HG03108 (cell line): Measurements from ENCODE around the gene EML1.

Experiments
- ATAC-seq: cut with Tn5 transposase; IDR thresholded peaks from one replicate; pipeline ENCODE4 v1.9.1; 2021; ENCODE audit warnings: moderate library complexity; ENCODE audit not compliant: unreplicated experiment

Gene EML1

DNA sequence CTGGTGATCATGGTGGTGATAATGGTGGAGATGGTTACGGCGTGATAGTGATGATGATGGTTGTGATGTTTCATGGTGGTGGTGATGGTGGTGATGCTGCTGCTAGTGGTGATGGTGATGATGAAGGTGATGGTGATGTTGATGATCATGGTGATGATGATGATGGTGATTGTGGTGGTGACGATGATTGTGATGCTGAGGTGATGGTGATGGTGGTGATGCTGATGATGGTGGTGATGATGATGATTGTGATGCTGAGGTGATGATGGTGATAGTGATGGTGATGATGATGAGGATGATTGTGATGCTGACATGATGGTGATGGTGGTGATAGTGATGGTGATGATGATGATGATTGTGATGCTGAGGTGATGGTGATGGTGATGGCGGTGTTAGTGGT is 158.8 kb downstream of the EML1 start:
- ATAC-seq = no peak

DNA sequence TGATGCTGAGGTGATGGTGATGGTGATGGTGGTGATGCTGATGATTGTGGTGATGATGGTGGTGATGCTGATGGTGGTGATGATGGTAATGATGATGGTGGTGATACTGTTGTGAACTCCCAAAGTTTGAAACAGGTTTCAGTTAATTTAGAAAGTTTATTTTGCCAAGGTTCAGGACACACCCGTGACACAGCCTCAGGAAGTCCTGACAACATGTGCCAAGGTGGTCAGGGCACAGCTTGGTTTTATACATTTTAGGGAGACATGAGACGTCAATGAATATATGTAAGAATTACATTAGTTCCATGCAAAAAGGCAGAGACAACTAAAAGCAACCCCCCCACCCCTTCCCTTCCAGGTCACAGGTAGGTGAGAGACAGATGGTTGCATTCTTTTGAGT is 159.2 kb downstream of the EML1 start:
- no peak for ATAC-seq

DNA sequence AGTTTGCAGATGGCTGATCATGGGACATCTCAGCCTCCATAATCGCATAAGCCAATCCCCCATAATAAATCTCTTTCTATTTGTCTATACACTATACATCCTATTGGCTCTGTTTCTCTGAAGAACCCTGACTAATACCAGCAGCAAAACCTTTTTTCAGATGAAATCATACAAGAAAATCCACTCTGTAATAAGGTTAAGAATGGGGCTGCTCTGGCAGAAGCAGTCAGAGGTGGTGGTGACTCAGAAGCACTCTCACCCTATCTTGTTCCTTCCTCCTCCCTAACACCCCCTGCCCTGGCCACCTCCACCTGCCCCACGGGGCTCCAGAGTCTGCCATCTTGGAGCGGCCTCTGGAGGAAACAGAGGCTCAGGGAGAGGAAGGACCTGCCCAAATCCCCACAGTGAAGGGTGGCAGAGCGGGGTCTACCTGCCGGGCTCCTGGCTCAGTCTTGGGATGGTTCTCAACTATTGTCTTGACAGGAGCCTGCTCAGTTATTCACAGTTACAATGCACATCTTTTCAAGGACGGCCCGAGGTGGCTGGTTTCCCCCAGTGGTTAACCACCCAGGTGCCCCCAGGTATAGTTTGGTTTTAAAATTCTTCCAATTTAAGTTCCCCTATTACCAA is 162.7 kb downstream of the EML1 start:
- ATAC-seq = no peak

DNA sequence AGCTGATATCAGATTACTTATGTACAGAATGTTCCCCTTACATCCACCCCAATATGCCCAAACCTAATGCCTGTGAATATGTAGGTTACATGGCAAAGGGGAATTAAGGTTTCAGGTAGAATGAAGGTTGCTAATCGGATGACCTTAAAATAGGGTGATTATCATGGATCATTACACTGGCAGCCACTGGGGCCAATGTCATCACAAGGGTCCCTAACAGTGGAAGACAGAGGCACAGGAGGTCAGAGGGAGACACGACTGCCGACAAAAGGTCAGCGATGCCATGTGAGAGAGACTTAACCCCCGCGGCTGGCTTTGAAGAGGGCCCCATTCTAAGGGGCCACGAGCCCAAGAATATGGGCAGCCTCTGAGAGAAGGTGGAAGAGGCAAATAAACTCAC is 165.2 kb downstream of the EML1 start:
- ATAC-seq = no peak

DNA sequence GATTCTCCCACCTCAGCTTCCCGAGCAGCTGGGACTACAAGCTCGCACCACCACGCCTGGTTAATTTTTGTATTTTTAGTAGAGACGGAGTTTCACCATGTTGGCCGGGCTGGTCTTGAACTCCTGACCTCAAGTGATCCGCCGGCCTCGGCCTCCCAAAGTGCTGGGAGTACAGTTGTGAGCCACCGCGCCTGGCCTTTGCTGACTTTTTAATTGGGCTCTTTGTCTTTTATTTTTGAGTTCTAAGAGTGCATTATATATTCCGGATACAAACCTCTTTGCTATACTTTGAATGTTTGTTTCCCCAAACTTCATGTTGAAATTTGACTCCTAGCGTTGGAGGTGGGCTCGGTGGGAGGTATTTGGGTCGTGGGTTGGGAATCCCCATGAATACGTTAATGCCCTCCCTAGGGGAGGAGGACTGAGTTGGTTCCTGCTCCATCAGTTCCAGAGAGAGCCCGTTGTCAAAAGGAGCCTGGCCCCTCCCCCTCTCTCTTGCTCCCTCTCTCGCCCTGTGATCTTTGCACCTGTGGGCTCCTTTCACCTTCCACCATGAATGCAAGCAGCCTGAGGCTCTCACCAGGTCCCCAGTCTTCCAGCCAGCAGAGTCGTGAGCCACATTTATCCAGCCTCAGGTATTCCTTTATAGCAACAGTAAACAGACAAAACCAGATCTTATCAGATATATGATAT is 168.8 kb downstream of the EML1 start:
- no peak for ATAC-seq

DNA sequence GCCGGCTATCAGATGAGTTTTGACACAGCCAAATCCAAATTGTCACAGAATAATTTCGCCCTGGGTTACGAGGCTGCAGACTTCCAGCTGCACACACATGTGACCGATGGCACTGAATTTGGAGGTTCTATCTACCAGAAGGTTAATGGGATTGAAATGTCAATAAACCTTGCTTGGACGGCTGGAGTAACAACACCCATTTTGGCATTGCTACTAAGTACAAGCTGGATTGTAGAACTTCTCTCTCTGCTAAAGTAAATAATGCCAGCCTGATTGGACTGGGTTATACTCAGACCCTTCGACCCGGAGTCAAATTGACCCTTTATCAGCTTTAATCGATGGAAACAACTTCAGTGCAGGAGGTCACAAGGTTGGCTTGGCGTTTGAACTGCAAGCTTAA is 171.8 kb downstream of the EML1 start:
- ATAC-seq = no peak

DNA sequence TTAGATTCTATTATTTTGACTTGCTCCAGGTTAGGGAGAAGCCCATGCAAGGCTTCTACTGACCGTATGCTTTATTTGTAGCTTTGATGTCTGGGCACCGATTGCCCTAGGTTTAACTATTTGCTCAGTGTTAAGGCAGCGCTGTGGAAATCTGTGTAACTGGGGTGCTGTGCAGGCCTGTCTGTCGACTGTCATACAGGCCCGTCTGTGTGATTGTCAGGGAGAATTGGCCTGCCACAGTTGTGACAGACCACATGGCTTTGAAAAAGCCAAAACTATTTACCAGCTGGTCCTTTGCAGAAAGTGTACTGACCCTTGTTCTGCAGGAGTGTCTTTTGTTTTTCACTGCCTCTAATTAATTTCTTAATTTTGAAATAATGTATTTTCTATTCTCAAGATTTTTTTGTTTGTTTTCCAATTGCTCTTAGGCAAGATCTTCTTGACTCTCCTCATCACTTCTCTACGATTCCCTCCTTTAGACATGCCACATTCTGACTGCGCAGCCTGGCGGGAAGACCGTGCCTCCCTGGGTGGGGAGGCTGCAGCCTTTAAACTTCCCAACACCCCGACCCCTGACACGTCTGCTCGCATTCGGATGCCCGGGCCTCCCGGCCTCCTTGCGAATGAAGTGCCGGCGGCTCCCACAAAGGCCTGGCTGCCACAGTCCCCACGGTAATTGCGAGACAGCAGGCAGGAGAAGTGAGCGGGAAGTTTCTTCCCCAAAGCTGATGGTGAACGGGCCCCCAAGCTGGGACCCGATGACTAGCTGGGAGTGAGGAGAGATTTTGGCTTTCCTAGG is 173.0 kb downstream of the EML1 start:
- no peak for ATAC-seq

DNA sequence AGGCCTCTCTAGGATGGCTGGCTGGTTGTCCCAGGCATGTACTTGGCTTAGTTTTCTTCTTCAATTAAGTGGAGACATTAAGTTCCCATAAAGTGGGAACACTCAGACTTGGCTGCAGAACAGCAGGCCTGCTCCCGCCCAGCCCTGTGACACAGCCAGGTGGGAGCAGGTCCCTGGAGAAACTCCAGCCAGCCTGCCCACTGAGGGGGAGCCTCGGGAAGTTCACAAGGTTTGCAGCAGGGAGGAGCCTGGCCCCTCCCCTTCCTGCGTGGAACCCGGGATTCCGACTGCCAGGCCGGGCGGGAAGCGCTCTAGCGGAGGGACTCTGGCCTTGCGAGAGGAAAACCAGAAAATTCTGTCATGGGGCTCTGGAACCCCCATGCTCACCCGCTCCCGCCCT is 173.7 kb downstream of the EML1 start:
- no peak for ATAC-seq

DNA sequence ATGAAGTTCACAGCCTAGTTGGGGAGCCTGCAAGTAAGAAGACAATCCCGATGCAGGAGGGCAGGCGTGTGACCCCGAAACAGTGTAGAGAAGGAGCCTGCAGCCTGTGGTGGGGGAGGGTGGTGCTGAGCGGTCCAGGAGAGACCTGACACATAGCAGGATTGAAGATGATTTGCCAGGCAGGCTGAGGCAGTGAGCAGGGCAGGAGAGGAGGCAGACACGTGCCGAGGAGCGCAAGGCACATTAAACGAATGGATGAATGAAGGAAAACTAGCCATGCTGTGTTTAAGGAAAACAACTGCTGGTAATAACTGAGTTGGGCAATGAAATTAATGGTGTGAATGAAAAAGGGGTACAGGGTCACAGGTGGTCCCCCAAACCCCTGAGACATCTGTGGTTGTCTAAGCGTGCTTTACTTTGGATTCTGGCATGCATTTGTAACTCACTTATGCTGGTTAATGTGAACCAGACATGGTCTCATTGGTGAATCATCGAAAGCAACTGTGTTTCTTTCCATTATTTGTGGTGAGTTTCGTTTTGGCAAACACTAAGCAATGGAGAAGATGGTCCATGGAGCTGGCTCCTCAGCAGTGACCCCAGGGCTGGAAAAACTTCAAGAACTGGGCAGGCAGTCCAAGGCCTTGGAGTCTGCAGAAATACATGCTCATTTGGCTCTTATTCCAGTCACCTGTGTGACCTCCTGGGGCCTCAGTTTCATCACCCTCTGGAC is 175.1 kb downstream of the EML1 start:
- no peak for ATAC-seq

DNA sequence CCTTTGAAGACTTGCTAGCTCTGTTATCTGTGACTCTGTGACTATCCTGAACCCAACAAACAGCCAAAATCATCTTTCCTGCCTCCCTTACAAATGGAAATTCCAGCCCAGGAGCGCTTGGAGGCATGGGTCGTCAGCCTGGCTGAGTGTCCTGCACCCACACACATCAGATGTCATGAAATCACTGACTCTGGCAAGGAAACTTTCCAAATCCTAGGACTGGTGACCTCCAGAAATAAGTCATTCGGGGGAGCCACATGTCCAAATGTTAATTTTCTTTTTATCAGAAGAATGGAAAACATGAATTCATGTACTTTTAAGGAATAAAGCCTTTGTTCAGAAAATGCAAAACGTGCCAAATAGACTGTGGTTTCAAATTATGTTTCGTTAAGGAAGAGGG is 175.7 kb downstream of the EML1 start:
- ATAC-seq = no peak

DNA sequence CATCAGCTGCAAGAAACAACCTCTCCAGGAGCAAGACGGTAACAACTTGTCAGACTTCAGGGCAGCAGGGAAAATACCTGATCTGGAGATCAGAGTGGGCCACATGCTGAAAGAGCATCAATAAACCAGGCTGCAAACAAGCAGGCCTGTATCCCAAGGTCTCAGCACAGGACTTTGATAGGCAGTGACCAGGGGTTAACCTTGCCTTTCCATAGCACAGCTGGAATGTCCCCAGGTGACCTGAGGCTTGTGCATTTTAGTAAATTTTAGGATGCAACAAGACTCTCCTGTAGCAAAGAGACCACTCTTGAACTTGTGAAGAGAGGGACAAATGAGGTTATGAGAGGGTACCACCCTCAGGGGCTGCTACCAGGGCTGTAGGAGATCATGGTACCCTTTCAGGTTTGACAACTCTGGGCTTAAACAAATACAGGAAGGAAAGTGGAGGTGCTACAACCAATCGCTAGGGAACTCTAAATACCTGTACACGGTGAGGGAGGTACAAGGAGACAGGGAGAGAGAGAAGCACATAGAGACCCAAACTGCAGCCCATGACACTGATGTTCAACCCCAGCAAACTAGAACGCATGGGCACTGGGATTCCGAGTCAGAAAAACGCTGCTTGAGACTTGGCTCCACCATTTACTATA is 176.6 kb downstream of the EML1 start:
- no peak for ATAC-seq

DNA sequence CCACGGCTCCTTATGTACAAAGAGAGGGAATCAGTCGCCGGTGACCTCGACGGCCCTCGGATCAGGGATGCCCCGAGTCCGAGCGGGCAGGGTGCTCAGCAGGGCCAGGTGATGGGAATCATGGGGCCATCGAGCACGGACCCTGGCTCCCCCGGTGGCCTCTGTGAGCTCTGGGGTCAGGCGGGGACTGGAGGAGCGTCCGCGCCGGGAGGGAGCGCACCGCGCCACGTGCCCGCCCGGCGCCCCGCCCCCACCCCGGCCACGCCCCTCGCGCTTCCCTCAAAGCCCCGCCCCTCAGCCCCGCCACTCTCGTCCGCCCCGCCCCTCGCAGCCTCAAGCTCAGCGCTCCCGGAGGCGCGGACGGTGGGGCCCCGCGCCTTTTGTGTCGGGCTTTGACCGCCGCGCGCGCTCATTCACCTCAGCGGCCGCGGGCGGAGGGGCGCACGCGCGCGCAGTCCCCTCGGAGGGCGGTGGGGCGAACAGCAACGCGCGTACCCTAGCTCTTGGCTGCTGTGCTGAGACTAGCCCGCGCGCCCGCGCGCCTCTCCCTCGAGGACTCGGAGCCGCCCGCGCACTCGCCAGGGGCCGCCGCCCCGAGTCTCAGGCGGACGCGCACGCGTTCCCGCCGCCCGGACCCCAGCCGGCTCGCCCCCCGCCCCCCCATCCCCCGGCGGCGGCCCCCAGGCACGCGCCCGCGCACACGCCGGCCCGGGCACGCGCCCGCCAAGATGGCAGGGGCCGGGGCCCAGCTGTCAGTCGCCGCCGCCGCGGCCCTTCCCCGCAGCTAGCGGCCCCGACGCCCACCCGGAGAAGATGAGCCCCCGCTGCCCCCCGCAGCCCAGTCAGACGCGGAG is 178.1 kb downstream of the EML1 start:
- peak; percentile 46 for ATAC-seq

DNA sequence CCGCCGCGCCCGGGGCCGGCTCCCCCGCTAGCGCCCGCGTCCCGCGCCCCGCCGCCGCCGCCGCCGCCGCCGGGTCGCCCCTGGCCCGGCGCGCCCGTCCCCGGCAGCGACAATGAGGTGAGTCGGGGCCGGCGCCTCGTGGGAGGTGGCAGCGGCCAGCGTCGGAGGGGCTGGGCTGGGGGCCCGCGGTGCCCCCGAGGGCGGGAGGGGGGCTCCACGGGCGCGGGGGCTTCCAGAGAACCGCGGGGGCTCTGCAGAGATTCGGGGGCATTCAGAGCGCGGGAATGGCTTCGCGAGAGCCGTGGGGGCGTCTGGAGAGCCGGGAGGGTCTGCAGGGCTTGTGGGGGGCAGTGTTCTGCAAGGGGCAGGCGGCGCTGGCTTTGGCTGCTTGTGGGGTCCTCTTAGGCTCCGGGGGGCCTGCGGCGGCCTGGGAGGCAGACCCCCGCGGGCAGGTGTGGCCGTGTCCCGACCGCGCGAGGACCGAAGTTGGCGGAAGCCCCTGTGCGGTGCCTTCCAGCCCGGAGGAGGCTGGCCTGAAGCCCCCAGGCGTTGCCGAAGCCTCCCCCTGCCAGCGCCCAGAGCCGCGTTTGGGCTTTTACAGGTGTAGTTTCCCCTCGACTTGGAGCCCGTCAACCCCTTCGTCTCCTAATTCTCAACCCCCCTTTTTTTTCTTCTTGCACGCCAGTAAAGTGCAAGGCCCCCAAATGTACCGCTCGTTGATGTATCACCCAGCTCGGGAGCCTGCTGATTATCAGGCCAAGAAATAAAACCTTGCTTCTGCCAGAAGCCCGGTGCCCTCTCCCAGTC is 178.9 kb downstream of the EML1 start:
- ATAC-seq = peak; percentile 13

DNA sequence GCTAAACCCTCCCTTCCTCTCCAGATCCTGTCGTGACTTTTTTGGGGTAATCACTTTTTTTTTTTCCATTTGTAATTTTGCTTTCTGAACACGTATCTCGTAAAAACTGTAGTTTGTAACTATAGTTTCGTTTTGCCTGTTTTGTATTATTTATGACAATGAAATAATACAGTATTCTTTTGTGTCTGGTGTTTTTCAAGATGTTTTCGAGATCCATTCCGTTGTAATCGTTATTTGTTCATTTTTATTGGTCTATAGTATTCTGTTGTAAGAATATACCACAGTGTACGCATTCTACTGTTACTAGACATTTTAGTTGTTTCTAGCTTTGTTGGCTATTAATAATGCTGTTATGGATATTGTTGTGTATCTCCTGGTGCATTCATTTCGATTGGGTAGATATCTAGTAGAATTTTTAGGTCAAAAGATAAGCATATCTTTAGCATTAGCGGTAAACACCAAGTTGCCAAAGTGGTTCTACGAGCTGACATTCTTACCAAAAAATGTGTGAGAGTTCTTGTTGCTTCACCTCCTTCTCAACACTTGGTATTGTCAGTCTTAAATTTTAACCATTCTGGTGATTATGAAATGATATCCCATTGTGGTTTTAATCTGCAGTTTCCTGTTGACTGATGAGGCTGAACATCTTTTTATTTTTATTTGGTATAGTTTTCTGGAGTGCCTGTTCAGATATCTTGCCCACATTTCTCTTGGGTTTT is 179.7 kb downstream of the EML1 start:
- ATAC-seq = no peak

DNA sequence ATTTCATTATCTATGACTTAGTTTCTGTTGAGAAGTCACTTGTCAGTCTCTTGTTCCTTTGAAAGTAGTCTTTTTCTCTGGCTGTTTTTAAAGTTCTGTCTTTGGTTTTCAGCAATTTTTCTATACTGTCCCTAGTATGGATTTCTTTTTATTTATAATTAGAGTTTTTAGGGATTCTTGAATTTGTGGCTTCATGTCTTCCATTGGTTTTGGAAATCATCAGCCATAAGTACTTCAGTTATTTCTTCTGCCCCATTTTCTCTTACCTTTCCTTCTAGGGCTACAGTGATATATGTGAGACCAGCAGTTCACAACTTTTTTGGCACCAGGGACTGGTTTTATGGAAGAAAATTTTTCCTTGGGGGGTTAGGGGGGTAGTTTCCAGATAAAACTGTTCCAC is 182.0 kb downstream of the EML1 start:
- ATAC-seq = no peak

DNA sequence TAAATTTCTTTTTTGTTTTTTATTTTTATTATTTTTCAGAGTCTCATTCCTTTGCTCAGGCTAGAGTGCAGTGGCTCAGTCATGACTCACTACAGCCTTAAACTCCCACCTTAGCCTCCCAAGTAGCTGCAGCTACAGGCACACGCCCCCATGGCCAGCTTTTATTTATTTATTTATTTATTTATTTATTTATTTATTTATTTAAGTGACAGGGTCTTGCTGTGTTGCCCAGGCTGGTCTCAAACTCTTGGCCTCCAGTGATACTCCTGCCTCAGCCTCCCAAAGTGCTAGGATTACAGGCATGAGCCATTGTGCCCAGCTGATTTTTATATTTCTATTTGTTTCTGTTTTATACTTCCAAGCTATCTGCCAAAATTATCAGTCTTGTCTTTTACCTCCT is 182.8 kb downstream of the EML1 start:
- ATAC-seq = no peak

DNA sequence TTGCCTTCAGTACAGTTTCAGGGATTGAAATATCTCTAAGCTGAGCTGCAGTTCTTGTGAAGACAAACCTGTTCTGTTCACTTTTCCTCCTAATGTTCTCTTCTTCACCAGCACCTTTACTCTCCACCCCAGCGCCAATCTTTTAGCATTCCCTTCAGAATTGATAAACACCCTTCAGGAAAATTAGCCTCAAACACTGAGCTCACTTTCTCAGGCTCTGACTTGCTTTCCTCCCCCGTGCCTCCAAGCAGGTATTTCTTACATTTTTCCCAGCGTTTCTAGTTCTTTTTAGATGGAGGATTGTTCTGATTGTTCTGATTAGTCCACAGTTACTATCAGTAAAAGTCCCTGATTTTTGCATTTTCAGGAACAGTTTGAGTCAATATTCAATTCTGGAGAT is 183.5 kb downstream of the EML1 start:
- no peak for ATAC-seq

DNA sequence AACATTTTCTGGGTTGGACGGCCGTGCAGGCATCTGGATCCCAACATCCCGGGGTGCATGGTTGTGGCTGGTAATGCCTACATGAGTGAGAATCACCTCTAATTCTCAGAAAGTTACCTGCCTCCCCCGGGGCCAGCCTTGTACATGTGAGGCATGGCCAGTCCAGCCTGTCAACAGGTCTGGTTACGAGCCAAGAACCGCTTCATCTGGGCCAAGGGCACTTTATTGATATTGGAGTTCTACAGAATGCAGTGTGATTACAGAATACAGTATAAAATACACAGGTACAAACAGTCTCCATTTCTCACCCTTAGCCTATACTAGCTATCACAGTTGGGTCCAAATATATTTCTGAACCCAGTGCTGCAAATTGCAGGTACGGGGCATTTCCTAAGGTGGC is 187.1 kb downstream of the EML1 start:
- ATAC-seq = no peak

DNA sequence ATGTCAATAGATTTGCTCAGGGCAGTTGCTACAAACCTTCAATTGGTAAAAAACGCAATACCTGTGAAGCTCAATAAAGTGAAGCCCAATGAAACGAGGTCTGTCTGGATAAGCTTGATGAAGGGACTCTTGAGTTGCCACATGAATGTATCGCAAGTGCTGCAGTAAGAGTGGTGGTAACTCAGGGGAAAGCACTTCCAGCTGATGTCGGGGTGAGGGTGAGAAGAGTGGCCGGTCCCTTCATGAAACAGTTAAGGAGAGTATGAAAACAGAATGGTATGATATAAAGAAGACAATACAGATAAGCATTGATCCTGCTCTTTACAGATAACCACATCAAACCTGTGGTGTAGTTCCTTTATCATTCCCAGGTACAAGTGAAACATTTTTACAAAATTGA is 188.6 kb downstream of the EML1 start:
- ATAC-seq = no peak
